NCI-H2196 (cell line): ENCODE measurements around the gene SH3BGRL2.

Experiments used
- DNase-seq: peaks from one replicate; lab custom pipeline; 2025; ENCODE audit not compliant: unreplicated experiment; lab: John Stamatoyannopoulos, UW

The SH3BGRL2 gene

GRCh38 chr6:79694623-79695343, 63.7 kb downstream of the SH3BGRL2 start:
- DNase-seq, result no peak

DNA sequence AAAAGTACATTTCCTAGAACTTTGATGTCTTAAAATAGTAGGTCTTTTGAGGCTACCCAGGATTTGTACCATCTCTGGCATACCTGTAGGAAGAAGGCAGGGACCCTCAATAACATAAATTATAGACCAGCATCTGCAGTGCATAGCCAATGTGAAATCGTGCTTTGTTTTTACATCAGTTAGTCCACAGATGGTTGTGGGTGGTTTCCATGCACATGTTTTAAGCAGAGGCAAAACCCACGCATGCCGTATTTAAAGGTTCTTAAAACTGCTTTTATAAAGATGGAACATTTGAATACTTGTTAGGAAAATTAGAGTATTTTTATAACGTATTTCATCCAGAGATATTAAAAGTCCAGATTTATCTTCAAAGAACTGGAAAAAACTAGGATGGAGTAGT, 66.3 kb downstream of the SH3BGRL2 start:
- no peak for DNase-seq

- DNase-seq, result no peak
These were observed 68.5 kb downstream of the SH3BGRL2 start for GRCh38 chr6:79699606-79700005.

DNA sequence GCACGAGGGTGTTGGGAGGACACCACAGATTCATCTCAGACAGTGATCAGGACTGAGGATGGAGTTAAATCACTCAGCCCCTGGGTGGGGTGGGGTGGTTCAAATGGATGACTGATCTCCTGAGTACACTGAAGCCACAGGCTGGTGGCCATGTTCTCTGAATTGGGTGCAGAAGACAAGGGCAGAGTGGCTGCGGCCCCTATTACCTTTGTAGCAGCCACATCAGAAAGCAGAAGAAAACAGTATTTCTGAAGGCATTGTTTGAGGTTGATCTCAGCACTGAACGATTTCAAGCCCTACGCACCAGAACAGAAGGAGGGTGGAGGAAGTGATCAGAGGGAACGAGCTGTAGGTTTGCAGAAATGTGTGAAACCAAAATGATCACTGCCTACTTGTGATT, 71.6 kb downstream of the SH3BGRL2 start:
- no peak for DNase-seq

DNA sequence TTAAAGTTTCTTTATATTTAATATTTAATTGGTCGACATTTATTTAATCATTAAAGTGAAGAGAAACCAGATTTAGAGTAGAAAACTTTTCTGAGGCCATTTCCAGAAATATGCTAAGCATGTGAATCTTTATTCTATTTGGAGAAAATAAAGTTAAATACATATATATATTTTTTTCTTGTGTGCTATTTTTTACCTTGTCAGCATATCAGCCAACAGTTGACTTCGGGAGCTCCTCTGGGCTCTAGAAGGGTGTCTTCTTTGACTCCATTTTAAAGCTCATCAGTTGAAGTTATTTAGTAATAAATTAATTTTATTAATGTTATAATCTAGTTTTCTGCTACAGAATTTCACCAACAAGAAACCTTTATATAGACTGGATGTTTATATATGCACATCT, 73.1 kb downstream of the SH3BGRL2 start:
- DNase-seq, result no peak

DNA sequence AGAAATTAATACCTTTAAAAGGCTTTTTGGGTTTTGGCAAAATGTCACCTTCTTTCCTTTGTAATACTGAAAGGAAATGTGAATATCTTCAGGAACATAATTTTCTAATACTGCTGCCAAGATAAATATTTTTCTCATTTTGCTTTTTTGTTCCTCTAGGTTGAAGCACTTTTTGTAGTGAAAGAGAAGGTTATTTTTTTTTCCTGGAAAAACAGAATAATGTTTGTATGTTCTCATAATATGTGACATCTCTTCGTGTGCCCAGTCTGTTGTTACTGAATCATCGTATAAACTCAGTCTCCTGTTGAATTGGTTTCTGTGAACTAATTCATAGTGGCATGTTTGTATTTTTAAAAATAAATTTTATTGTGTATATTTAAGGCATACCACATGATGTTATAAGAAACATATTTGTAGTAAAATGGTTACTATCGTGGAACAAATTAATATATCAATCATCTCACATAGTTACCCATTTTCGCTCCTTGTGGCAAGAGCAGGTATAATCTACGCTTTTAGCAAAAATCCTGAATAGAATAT, 74.4 kb downstream of the SH3BGRL2 start:
- DNase-seq, result peak; percentile 49

GRCh38 chr6:79706527-79706926, 75.4 kb downstream of the SH3BGRL2 start:
- no peak for DNase-seq

DNA sequence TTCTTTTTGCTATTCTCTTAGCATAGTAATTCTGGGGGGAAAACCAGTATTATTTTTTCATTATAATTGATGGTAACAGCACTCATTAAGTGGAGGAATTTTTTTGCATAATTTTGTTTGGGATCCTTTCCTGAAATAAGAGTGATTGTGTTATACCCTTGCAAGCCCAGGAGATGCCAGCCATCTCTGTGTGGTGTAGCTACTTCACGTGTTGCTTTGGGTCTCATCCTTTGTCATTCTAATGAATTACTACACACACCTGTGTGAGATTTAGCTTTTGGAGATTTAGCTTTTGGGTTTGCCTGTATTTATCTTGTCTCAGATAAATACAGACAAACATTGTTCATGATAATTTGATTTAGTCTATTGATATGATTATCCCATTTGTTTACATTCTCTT, 76.5 kb downstream of the SH3BGRL2 start:
- DNase-seq, result no peak

- no peak for DNase-seq
These were observed 77.1 kb downstream of the SH3BGRL2 start for GRCh38 chr6:79708095-79708791.

GRCh38 chr6:79710127-79710526, 79.0 kb downstream of the SH3BGRL2 start:
- no peak for DNase-seq

DNA sequence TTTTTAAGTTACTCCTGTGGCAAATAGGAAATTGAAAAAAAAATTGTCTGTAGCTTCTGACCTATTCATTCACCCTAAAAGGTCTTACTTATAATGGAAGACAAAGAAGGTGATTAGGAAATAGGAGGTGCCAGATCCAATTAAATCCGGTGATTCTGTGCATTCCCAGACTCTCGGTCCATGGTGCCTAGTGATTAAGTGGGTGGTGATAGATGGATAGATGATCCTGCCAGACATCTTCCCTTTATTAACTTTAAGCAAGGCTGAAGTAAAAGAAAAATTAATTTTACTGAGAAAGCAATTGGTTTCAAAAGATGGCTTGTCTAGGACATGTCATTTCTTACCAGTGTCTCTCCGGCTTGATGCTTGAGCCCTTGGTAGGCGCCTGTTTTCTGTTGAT, 80.0 kb downstream of the SH3BGRL2 start:
- DNase-seq, result no peak

DNA sequence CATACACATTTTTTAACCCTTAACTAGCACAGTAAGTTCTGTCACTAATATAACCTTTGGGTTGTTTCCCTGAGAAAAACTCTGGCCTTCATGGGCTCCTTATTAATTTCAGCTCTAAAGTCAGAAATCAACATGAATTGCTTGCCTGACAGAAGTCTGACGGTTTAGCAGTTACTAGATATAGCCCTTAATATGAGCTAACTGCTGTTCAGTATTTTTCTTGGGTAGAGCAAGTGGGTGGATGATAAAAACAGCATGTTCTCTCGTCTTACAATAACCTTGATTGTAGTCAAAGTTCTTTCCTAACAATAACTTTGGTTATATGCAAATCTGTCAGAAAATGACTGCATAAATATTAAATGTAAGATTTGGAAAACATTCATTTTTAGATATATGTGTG, 81.0 kb downstream of the SH3BGRL2 start:
- no peak for DNase-seq

DNA sequence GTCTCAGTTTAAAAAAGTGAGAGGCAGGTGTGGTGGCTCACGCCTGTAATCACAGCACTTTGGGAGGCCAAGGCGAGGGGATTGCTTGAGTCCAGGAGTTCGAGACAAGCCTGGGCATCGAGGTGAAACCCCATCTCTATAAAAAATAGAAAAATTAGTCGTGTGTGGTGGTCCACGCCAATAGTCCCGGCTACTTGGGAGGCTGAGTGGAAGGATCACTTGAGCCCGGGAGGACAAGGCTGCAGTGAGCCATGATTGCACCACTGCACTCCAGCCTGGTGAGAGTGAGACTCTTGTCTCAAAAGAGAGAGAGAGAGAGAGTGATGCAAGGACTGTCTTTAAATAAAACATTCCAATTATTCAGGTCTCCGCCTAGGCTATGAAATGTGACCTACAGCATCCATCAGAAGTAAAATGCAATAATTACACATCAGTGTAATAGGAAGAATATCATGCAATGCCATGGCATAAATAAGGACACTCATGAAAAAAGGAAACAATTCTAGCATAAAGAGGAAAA, 81.5 kb downstream of the SH3BGRL2 start:
- no peak for DNase-seq

DNA sequence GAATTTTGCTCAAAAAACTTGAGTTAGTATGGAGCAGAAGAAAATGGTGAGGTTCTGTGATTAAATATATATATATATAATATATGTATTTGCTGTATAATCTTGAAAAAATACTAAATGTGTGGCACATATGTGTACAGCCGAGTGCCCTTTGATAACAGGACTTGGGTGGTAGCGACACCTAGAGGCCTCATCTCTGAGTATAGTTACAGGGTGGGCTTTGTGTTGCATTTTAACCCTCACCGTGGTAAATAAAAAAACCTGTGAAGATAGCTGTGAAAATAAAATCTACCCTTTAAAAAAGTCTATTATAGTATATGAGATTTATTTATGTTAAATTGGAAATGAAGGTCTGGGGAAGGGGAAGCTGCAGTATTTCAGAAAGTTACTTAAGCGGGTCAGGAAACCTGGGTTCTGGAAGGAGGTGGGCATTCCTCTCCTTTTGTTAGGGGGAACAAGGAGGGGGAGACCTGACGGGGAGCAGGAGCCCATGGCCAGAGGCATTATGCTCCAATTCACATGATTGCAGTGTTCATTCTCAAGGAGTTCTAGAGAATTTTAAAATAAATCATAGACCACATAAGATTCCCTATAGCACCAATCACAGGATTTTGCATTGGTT, 82.7 kb downstream of the SH3BGRL2 start:
- DNase-seq, result peak; percentile 7

DNA sequence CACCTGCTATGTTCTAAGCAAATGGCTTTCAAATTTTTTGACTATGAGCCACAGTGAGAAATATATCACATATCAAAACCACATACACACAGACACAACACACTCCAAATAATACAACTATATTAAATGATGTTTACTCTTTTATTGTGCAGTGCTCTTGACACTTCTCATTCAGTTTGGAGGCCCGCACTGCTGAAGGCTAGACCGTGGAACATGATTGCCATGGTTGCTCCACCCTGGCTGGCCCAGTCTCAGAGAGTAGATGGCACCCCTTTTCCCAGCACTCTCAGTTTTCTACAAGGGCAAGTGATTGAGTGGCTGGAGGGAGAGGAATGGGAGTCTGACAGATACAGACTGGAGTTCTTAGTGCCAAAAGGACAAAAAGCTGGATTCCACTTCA, 86.9 kb downstream of the SH3BGRL2 start:
- no peak for DNase-seq

GRCh38 chr6:79718509-79719247, 87.5 kb downstream of the SH3BGRL2 start:
- no peak for DNase-seq

GRCh38 chr6:79719248-79719960, 88.3 kb downstream of the SH3BGRL2 start:
- no peak for DNase-seq

- no peak for DNase-seq
These were observed 93.7 kb downstream of the SH3BGRL2 start for GRCh38 chr6:79724816-79725215.

DNA sequence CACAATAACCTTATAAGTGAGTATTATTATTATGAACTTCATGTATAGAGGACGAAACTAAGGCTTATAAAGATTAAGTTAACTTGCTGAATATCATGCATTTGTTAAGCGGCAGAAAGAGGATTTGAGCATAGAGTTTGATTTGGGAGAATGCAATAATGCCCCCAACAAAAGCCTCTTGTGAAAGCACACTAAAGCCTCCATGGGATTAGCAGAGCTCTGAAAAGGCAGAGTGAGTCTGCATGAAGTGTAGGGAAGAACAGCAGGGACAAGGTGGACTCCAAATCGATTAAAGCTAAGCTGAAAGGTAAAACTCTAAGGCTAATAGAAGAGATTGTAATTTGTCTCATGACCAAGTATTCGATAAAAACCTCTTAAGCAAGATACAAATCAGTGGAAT, 100.3 kb downstream of the SH3BGRL2 start:
- no peak for DNase-seq

DNA sequence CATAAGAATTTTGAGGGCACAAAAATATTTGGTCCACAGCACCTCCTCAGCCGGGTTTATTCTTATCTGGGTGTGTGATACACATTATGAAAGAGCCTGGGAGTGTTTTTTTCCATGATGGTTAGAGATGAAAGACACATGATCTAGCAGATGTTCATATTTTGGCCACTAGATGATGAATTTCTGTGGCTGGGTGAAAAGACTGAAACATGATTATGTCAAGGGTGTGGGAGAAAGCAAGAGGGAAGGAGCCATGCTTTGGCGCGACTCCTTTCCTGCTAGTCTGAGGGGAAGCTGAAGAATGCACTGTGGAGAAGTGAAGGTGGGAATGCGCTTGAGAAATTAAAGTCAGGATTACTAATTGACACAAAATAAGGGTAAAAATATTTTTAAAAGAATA, 102.3 kb downstream of the SH3BGRL2 start:
- no peak for DNase-seq
